ENCODE results near the gene ERCC2.
"Not testable (repeated sequence)": the region's sequence is repeated elsewhere in the genome, so short reads cannot be mapped to it uniquely, and the experiment has no call there.

Gene ERCC2

GRCh38 chr19:45333609-45334303 lies 36.6 kb downstream of the ERCC2 start:
- in situ Hi-C loops (cut with HindIII; ENCODE audit: low pct_unique_long_range_greater_than_20kb, low sequenced_read_pairs) = no loop called here
- no peak for TF ChIP-seq JUND (IDR thresholded peaks at IDR 0.05; ENCODE audit: low read depth)
- no peak for DNase-seq (ENCODE audit: low read depth in 1 of 2, low spot score in 1 of 2)

DNA sequence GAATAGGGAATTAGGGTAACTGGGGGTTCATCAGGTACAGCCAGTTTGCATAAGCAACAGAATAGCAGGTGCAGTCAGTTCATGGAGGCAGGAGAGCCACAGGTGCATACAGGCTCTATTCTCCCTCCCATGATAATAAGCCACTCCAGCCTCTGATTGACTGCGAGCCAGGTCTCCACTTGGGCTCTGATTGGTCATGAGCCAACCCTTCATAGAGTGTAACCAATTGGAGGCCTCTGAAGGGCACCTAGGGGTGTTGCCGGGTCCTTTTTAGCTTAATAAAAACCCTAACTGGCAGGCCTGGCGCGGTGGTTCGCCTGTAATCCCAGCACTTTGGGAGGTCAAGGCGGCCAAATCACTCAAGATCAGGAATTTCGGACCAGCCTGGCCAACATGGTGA lies 39.0 kb downstream of the ERCC2 start:
- TF ChIP-seq JUND (IDR thresholded peaks at IDR 0.05; ENCODE audit: low read depth) = no peak
- peak in 1 of 2 experiments; percentile 36 for DNase-seq (ENCODE audit: low read depth in 1 of 2, low spot score in 1 of 2)
- in situ Hi-C loops (cut with HindIII; ENCODE audit: low pct_unique_long_range_greater_than_20kb, low sequenced_read_pairs) = no loop called here

DNA sequence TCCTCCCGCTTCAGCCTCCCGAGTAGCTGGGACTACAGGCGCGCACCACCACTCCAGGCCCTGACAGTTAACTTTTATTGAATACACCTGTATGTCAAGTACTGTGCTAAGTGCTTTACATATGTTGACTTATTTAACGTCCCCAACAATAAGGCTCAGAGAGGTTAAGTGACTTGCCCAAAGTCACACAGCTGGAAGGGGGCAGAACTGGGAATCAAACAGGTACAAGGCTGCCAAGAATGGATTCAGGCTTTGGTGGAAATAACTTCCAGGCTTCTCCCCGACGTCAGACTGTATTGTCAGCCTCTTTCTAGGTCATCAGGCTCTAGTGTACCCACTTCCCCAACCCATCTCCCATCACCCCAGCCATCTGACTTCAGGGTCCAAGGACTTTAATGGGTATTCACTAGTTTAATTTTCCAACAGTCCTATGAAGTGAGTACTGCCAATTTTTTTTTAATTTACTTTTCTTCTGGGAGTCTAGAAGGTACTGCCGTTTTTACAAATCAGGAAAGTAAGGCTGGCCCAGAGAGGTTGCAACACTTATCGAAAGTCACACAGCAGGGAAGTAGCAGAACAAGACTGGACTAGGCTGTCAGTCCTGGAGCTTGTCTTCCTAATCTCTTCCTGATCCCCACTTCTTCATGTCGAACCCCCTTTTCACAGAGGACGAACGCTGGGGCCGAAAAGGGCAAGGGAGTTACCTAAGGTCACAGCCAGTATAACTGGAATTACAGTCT lies 42.8 kb downstream of the ERCC2 start:
- in situ Hi-C loops (cut with HindIII; ENCODE audit: low pct_unique_long_range_greater_than_20kb, low sequenced_read_pairs) = no loop called here

GRCh38 chr19:45324349-45324907 lies 45.9 kb downstream of the ERCC2 start:
- TF ChIP-seq JUND (IDR thresholded peaks at IDR 0.05; ENCODE audit: low read depth) = no peak
- in situ Hi-C loops (cut with HindIII; ENCODE audit: low pct_unique_long_range_greater_than_20kb, low sequenced_read_pairs) = no loop called here
- no peak for DNase-seq (ENCODE audit: low read depth in 1 of 2, low spot score in 1 of 2)

More for the DNA sequence above, 42.8 kb downstream of the ERCC2 start:
- DNase-seq (ENCODE audit: low read depth in 1 of 2, low spot score in 1 of 2) = no peak
- TF ChIP-seq JUND (IDR thresholded peaks at IDR 0.05; ENCODE audit: low read depth) = no peak

DNA sequence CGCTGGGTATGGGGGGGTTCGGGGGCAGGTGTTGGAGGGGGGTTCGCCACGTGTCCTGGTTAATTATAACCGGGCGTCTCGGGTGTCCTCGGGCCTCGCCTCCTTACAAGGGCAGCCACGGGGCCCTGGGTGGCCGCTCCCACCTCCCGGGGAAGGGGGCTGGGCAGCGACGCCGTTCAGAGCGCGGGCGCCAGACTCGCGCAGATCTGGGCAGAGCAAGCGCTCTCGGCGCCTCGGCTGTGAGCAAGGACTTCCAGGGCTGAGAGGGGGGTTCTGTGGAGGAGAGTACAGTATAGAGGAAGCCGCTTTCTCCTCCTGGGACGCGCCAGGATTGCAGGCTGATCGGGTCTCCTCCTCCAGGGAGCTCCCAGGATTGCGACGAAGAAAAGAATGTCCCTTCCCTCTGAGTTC lies 46.7 kb downstream of the ERCC2 start:
- DNase-seq (ENCODE audit: low read depth in 1 of 2, low spot score in 1 of 2) = no peak
- in situ Hi-C loops (cut with HindIII; ENCODE audit: low pct_unique_long_range_greater_than_20kb, low sequenced_read_pairs) = no loop called here
- no peak for TF ChIP-seq JUND (IDR thresholded peaks at IDR 0.05; ENCODE audit: low read depth)

- DNase-seq (ENCODE audit: low read depth in 1 of 2, low spot score in 1 of 2) = no peak
- in situ Hi-C loops (cut with HindIII; ENCODE audit: low pct_unique_long_range_greater_than_20kb, low sequenced_read_pairs) = no loop called here
- TF ChIP-seq JUND (IDR thresholded peaks at IDR 0.05; ENCODE audit: low read depth) = no peak
Observed at GRCh38 chr19:45322744-45323281, 47.6 kb downstream of the ERCC2 start, which contains the start of gene CKM. Gene CKM, minus strand, starts transcription at chr19:45322875. Its CDS starts 3,162 bp downstream, at chr19:45319713.

GRCh38 chr19:45322311-45322710 lies 48.1 kb downstream of the ERCC2 start:
- in situ Hi-C loops (cut with HindIII; ENCODE audit: low pct_unique_long_range_greater_than_20kb, low sequenced_read_pairs) = no loop called here
- no peak for TF ChIP-seq JUND (IDR thresholded peaks at IDR 0.05; ENCODE audit: low read depth)
- DNase-seq (ENCODE audit: low read depth in 1 of 2, low spot score in 1 of 2) = no peak

GRCh38 chr19:45321848-45322247 lies 48.5 kb downstream of the ERCC2 start:
- in situ Hi-C loops (cut with HindIII; ENCODE audit: low pct_unique_long_range_greater_than_20kb, low sequenced_read_pairs) = no loop called here
- TF ChIP-seq JUND (IDR thresholded peaks at IDR 0.05; ENCODE audit: low read depth) = no peak
- no peak for DNase-seq (ENCODE audit: low read depth in 1 of 2, low spot score in 1 of 2)

DNA sequence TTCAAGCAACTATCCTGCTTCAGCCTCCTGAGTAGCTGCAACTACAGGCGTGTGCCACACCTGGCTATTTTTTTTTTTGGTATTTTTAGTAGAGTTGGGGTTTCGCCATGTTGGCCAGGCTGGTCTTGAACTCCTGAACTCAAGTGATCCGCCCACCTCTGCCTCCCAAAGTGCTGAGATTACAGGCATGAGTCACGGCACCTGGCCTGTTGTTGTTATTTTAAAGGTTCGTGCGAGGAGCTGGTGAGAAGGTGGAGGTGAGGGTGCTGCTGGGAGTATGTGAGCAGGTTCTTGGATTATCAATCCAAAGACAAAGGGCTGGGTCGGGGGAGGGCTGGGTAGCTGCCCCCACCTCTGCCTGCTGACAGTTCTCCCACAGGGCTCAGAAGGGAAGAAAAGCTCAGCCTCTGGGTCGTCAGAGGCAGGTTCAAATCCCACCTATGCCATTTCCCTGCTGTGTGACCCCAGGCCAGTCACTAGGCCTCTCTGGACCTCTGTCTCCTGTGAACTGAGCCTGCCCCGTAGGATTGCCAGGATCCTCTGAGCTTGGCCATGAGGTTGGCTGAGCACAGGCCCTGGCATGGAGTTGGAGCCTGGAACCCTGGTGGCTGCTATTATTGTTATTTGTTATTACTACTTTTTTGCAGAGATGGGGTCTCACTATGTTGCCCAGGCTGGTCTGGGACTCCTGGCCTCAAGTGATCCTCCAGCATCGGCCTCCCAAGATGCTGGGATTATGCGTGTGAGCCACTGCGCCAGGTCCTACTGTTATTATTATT lies 49.2 kb downstream of the ERCC2 start:
- in situ Hi-C loops (cut with HindIII; ENCODE audit: low pct_unique_long_range_greater_than_20kb, low sequenced_read_pairs) = no loop called here
- no peak for TF ChIP-seq JUND (IDR thresholded peaks at IDR 0.05; ENCODE audit: low read depth)
- DNase-seq (ENCODE audit: low read depth in 1 of 2, low spot score in 1 of 2) = no peak

- DNase-seq (ENCODE audit: low read depth in 1 of 2, low spot score in 1 of 2) = no peak
- in situ Hi-C loops (cut with HindIII; ENCODE audit: low pct_unique_long_range_greater_than_20kb, low sequenced_read_pairs) = no loop called here
- TF ChIP-seq JUND (IDR thresholded peaks at IDR 0.05; ENCODE audit: low read depth) = no peak
Observed at GRCh38 chr19:45315304-45315703, 55.1 kb downstream of the ERCC2 start.

DNA sequence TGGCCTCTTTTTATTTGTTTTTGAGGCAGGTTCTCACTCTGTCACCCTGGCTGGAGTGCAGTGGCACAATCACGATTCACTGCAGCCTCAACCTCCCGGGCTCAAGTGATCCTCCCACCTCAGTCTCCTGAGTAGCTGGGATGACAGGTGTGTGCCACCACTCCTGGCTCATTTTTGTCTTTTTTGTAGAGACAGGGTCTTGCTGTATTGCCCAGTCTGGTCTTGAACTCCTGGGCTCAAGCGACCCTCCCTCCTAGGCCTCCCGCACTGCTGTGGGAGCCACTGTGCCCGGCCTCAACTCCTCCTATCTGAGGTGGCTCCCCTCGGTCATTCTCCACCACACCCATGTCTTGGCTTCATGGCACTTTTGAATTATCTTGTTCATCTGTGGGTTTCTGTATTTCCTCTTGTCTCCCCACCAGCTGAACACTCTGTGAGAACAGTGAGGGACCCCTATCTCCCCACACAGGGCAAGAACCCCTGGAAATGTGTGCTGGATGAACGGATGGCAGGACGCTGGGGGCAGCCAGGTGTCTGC lies 55.6 kb downstream of the ERCC2 start:
- TF ChIP-seq JUND (IDR thresholded peaks at IDR 0.05; ENCODE audit: low read depth) = no peak
- in situ Hi-C loops (cut with HindIII; ENCODE audit: low pct_unique_long_range_greater_than_20kb, low sequenced_read_pairs) = no loop called here
- DNase-seq (ENCODE audit: low read depth in 1 of 2, low spot score in 1 of 2) = no peak

DNA sequence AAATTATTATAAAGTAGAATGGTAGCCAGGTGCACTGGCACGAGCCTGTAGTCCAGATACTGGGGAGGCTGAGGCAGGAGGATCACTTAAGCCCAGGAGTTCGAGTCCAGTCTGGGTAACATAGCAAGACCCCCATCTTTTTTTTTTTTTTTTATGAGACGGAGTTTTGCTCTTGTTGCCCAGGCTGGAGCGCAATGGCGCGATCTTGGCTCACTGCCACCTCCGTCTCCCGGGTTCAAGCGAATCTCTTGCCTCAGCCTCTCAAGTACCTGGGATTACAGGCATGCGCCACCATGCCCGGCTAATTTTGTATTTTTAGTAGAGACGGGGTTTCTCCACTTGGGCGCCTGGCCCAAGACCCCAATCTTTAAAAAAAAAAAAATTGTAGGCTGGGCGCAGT lies 58.1 kb downstream of the ERCC2 start:
- DNase-seq (ENCODE audit: low read depth in 1 of 2, low spot score in 1 of 2); in situ Hi-C loops (cut with HindIII; ENCODE audit: low pct_unique_long_range_greater_than_20kb, low sequenced_read_pairs): not testable (repeated sequence)

Measured in T47D (cell line).